OCI-LY3 (cell line): ENCODE results near the gene RAB5B.
A peak's percentile ranks its signal among the peaks of the same experiment; 100 is the strongest.

Experiments used
- EZH2phosphoT487 ChIP-seq: fragments of 200-600 bp; shearing (Covaris generic); IDR thresholded peaks from 2 replicates; pipeline ENCODE4 v1.6.1; 2018; ENCODE audit warnings: antibody characterized with exemption, mixed run types, low read depth
- TF ChIP-seq, protein P1 (sequence below): fragments of 200-600, 300-600 bp; sonication (generic); IDR thresholded peaks from 2 replicates; pipeline ENCODE4 v1.5.1; 2014; ENCODE audit warnings: antibody characterized with exemption, low read length, low read depth

DNA sequence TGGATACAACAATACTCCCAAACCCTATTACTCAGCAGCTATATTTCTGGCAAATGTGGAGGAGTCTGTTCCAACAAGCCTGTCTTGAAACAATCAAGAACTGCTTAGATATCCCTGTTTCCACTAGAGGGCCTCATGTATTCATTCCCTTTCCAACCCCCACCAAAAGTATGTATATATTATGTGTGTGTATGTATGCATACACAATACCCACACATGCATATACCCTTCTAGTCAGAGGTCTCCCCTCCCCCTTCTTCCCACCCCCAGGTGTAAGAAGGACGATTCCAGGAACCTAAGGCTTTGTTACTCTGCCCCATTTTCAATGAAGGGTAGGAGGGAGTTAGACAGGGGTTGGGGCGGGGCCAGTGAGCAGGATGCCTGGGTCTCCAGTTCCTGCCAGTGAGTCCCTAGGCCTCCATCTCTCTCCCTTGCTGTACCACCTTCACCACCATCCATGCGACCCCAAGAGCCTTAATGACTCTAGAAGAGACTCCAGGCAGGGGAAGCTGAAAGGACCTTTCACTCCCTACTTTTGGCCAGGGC, 43.0 kb upstream of the RAB5B start, which contains the start of gene DGKA:
- TF ChIP-seq, protein P1, sequence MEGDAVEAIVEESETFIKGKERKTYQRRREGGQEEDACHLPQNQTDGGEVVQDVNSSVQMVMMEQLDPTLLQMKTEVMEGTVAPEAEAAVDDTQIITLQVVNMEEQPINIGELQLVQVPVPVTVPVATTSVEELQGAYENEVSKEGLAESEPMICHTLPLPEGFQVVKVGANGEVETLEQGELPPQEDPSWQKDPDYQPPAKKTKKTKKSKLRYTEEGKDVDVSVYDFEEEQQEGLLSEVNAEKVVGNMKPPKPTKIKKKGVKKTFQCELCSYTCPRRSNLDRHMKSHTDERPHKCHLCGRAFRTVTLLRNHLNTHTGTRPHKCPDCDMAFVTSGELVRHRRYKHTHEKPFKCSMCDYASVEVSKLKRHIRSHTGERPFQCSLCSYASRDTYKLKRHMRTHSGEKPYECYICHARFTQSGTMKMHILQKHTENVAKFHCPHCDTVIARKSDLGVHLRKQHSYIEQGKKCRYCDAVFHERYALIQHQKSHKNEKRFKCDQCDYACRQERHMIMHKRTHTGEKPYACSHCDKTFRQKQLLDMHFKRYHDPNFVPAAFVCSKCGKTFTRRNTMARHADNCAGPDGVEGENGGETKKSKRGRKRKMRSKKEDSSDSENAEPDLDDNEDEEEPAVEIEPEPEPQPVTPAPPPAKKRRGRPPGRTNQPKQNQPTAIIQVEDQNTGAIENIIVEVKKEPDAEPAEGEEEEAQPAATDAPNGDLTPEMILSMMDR = peak; percentile 70
- TF ChIP-seq EZH2phosphoT487 = no peak
